HCT116 (cell line): ENCODE measurements around the gene CAMSAP3. TPM values are rescaled to one million over a fixed set of nuclear protein-coding genes. Genes with fewer than 3 reads are reported as not detected.

Source experiments
- ATAC-seq: fragments of 200-7000 bp; cut with Tn5 transposase; 2 replicates; pipeline ENCODE4 v1.9.1; 2020; ENCODE audit warnings: mild to moderate bottlenecking, moderate library complexity
- BruUV-seq: library from RNA; stranded (reverse); fragments of 400-500 nt; replicated peaks from 2 replicates; lab custom pipeline; 2021; lab: Mats Ljungman, UMichigan
- CTCF ChIA-PET: fragments of 300-600 bp; sonication (Branson Sonifier 250); formaldehyde crosslinking; loops from one replicate; lab custom pipeline; 2021; ENCODE audit warnings: antibody characterized with exemption; lab: Charles Lee
- POLR2A ChIA-PET: fragments of 300-600, 350-600 bp; sonication (Branson Sonifier 250); formaldehyde crosslinking; loops from one replicate; lab custom pipeline; 2021; ENCODE audit warnings: antibody characterized with exemption; lab: Charles Lee
- RAD21 ChIA-PET, 2 experiments: fragments of 300-600 bp; sonication (Branson Sonifier 250); formaldehyde crosslinking; loops; one replicate each; lab custom pipeline; 2023; ENCODE audit warnings: low total read pairs in 2 of 2; ENCODE audit not compliant: uncharacterized antibody in 2 of 2, unreplicated experiment in 2 of 2, low non-redundant PET in 1 of 2; lab: Charles Lee
- DNase-seq: peaks from one replicate; pipeline ENCODE4 v3.0.0-alpha.2; 2010; ENCODE audit warnings: low read depth, low spot score
- H2AFZ ChIP-seq: fragments of 200-600 bp; shearing (Covaris generic), sonication (generic); 2 replicates; pipeline ENCODE4 v1.6.1; 2017; ENCODE audit warnings: low read depth, mixed run types, mixed read lengths, antibody characterized with exemption, low read length; ENCODE audit not compliant: poor library complexity, severe bottlenecking
- H3K27ac ChIP-seq: 2 replicates; pipeline ENCODE4 v1.5.1; 2012; ENCODE audit warnings: low read depth, low read length
- H3K27me3 ChIP-seq: fragments of 200-600 bp; sonication (generic); 2 replicates; pipeline ENCODE4 v1.6.1; 2016; ENCODE audit warnings: mixed run types, low read length, mixed read lengths; ENCODE audit not compliant: insufficient read depth
- H3K36me3 ChIP-seq, 2 experiments: fragments of 200-500 bp in 1 of 2; fragments of 200-600 bp in 1 of 2; sonication (Bioruptor generic) in 1 of 2; sonication (generic) in 1 of 2; 2 replicates each; pipeline versions ENCODE4 v1.5.1 to v1.6.1; 2014 to 2016; ENCODE audit warnings: low read length in 2 of 2, inconsistent platforms in 1 of 2, mixed read lengths in 1 of 2, mixed run types in 1 of 2; ENCODE audit not compliant: insufficient read depth in 2 of 2, control insufficient read depth in 1 of 2
- H3K4me1 ChIP-seq, 2 experiments: fragments of 200-600 bp in 1 of 2; sonication (generic) in 1 of 2; 2 replicates each; pipeline versions ENCODE4 v1.5.1 to v1.6.1; 2012 to 2017; ENCODE audit warnings: low read length in 2 of 2, inconsistent platforms in 1 of 2, mild to moderate bottlenecking in 1 of 2, mixed read lengths in 1 of 2, mixed run types in 1 of 2, moderate library complexity in 1 of 2; ENCODE audit not compliant: insufficient read depth in 2 of 2, control insufficient read depth in 1 of 2
- H3K4me2 ChIP-seq: fragments of 200-600 bp; sonication (generic); 2 replicates; pipeline ENCODE4 v1.6.1; 2017; ENCODE audit warnings: mixed run types, low read length, mixed read lengths
- H3K4me3 ChIP-seq, 2 experiments: fragments of 200-600 bp in 1 of 2; sonication (generic) in 1 of 2; replicated peaks in 1 of 2; 2 replicates each; pipeline ENCODE4 v1.5.1; 2011 to 2016; ENCODE audit warnings: low read length in 2 of 2, control low read depth in 1 of 2, low read depth in 1 of 2, mild to moderate bottlenecking in 1 of 2, mixed read lengths in 1 of 2, mixed run types in 1 of 2
- H3K79me2 ChIP-seq: fragments of 200-600 bp; sonication (generic); 2 replicates; pipeline ENCODE4 v1.6.1; 2017; ENCODE audit warnings: mild to moderate bottlenecking, mixed run types, low read length, moderate library complexity, mixed read lengths; ENCODE audit not compliant: insufficient read depth
- H3K9ac ChIP-seq: fragments of 200-600 bp; sonication (generic); 2 replicates; pipeline ENCODE4 v1.6.1; 2016; ENCODE audit warnings: low read length, mixed read lengths
- H3K9me2 ChIP-seq: fragments of 200-600 bp; sonication (generic), shearing (Covaris generic); 2 replicates; pipeline ENCODE4 v1.6.1; 2017; ENCODE audit warnings: mixed run types, mild to moderate bottlenecking, moderate library complexity; ENCODE audit not compliant: insufficient read depth
- H3K9me3 ChIP-seq, 2 experiments: fragments of 200-500 bp in 1 of 2; fragments of 200-600 bp in 1 of 2; sonication (Bioruptor generic) in 1 of 2; sonication (generic) in 1 of 2; 2 replicates each; pipeline ENCODE4 v1.6.1; 2014 to 2017; ENCODE audit warnings: low read length in 2 of 2, mixed read lengths in 2 of 2, inconsistent platforms in 1 of 2, low read depth in 1 of 2, mild to moderate bottlenecking in 1 of 2, mixed run types in 1 of 2, moderate library complexity in 1 of 2; ENCODE audit not compliant: control insufficient read depth in 1 of 2, insufficient read depth in 1 of 2
- H4K20me1 ChIP-seq: fragments of 200-600 bp; sonication (generic), shearing (Covaris generic); 2 replicates; pipeline ENCODE4 v1.6.1; 2017; ENCODE audit warnings: mixed run types, mild to moderate bottlenecking, moderate library complexity; ENCODE audit not compliant: insufficient read depth
- ATF3 ChIP-seq: IDR thresholded peaks from 2 replicates; pipeline ENCODE4 v1.6.1; 2012
- CBX3 ChIP-seq: IDR thresholded peaks from 2 replicates; pipeline ENCODE4 v1.6.1; 2012; ENCODE audit warnings: low read depth
- CEBPB ChIP-seq: IDR thresholded peaks from 2 replicates; pipeline ENCODE4 v1.6.1; 2012; ENCODE audit warnings: low read depth
- CTCF ChIP-seq, 3 experiments: fragments of 200-600 bp in 1 of 3; sonication (generic) in 1 of 3; IDR thresholded peaks in 2 of 3; conservative IDR thresholded peaks in 1 of 3; 2 replicates each; pipeline ENCODE4 v1.5.1; 2012 to 2017; ENCODE audit warnings: low read depth in 2 of 3, low read length in 2 of 3, antibody characterized with exemption in 1 of 3, borderline replicate concordance in 1 of 3, control low read depth in 1 of 3, mild to moderate bottlenecking in 1 of 3, mixed read lengths in 1 of 3, mixed run types in 1 of 3, moderate library complexity in 1 of 3; ENCODE audit not compliant: insufficient read depth in 1 of 3
- EGR1 ChIP-seq: IDR thresholded peaks from 2 replicates; pipeline ENCODE4 v1.6.1; 2012; ENCODE audit warnings: low read depth
- EZH2 ChIP-seq: fragments of 200-600 bp; sonication (generic); IDR thresholded peaks from 2 replicates; pipeline ENCODE4 v1.6.1; 2017; ENCODE audit warnings: antibody characterized with exemption, mixed run types
- EZH2phosphoT487 ChIP-seq: fragments of 200-600 bp; IDR thresholded peaks from 2 replicates; pipeline ENCODE4 v1.6.1; 2018; ENCODE audit warnings: antibody characterized with exemption, borderline replicate concordance
- FOSL1 ChIP-seq: IDR thresholded peaks from 2 replicates; pipeline ENCODE4 v1.6.1; 2012; ENCODE audit warnings: low read depth
- JUND ChIP-seq: IDR thresholded peaks from 2 replicates; pipeline ENCODE4 v1.6.1; 2012
- POLR2A ChIP-seq: IDR thresholded peaks from 2 replicates; pipeline ENCODE4 v1.7.0; 2011; ENCODE audit warnings: borderline replicate concordance; ENCODE audit not compliant: insufficient read depth, insufficient read length; ENCODE audit errors: extremely low read depth
- POLR2AphosphoS5 ChIP-seq: IDR thresholded peaks from 2 replicates; pipeline ENCODE4 v1.6.1; 2011; ENCODE audit warnings: mild to moderate bottlenecking, low read depth, low read length, moderate library complexity
- RAD21 ChIP-seq: IDR thresholded peaks from 2 replicates; pipeline ENCODE4 v1.6.1; 2012; ENCODE audit warnings: low read depth, mild to moderate bottlenecking
- REST ChIP-seq: IDR thresholded peaks from 2 replicates; pipeline ENCODE4 v1.6.1; 2012; ENCODE audit warnings: low read depth
- SIN3A ChIP-seq: IDR thresholded peaks from 2 replicates; pipeline ENCODE4 v1.6.1; 2012; ENCODE audit warnings: low read depth
- SP1 ChIP-seq: IDR thresholded peaks from 2 replicates; pipeline ENCODE4 v1.6.1; 2012; ENCODE audit warnings: low read depth
- YY1 ChIP-seq: IDR thresholded peaks from 2 replicates; pipeline ENCODE4 v1.6.1; 2011; ENCODE audit warnings: low read length, low read depth, moderate library complexity, mild to moderate bottlenecking; ENCODE audit not compliant: insufficient replicate concordance; ENCODE audit errors: extremely low read depth
- ZBTB33 ChIP-seq: IDR thresholded peaks from 2 replicates; pipeline ENCODE4 v1.6.1; 2011; ENCODE audit warnings: mild to moderate bottlenecking, low read length, moderate library complexity; ENCODE audit not compliant: insufficient replicate concordance; ENCODE audit errors: extremely low read depth
- ZFX ChIP-seq: fragments of 450-650 bp; IDR thresholded peaks from 2 replicates; pipeline ENCODE4 v1.6.1; 2017
- ZNF274 ChIP-seq: fragments of 200-500 bp; sonication (Bioruptor generic); IDR thresholded peaks from 2 replicates; pipeline ENCODE4 v1.6.1; 2014; ENCODE audit warnings: mild to moderate bottlenecking, low read depth, low read length, inconsistent platforms
- intact Hi-C: fragments of 100-400 bp; cut with micrococcal nuclease; formaldehyde crosslinking; loops from 2 replicates; pipeline ENCODE4 v1.10.0; 2022
- total RNA-seq: library from RNA; stranded (reverse); gene quantifications from one replicate; pipeline ENCODE4 v1.2.1, GENCODE V29; 2021; ENCODE audit not compliant: unreplicated experiment

CAMSAP3 gene
- total RNA-seq, 1 experiment from 2014 or later, result 24.0 TPM

- no peaks in the 10 kb centered on the region for H4K20me1 ChIP-seq
- no peak overlapping the region for H2AFZ ChIP-seq
- ChIA-PET RAD21 (no interaction called here), POLR2A (no interaction called here), CTCF (no interaction called here)
- H3K27ac ChIP-seq, result no peak overlapping the region
- H3K4me1 ChIP-seq, result peaks cover 0 to 6% of the 10 kb centered on the region in 2 experiments; a peak in 3 of 4 replicates
- H3K27me3 ChIP-seq, result no peaks in the 10 kb centered on the region
- no TSS peak for BruUV-seq
- H3K9me3 ChIP-seq, result no peaks in the 10 kb centered on the region
- peaks cover 2 to 12% of the 10 kb centered on the region in 2 experiments; a peak in 3 of 4 replicates for H3K36me3 ChIP-seq
- intact Hi-C loops, result no loop called here
- no peak overlapping the region for H3K4me2 ChIP-seq
- no peaks in the 10 kb centered on the region for H3K9me2 ChIP-seq
- DNase-seq, result no peak
- no peak overlapping the region for H3K9ac ChIP-seq
- no peak for ATAC-seq
- TF ChIP-seq EGR1, result no peak
- TF ChIP-seq POLR2A, result no peak
- TF ChIP-seq ZBTB33, result no peak
- TF ChIP-seq CBX3, result no peak
- no peak for TF ChIP-seq JUND
- no peak for TF ChIP-seq EZH2
- TF ChIP-seq ZNF274, result no peak
- no peak for TF ChIP-seq SIN3A
- TF ChIP-seq YY1, result no peak
- TF ChIP-seq ZFX, result no peak
- TF ChIP-seq POLR2AphosphoS5, result no peak
- TF ChIP-seq FOSL1, result no peak
- TF ChIP-seq ATF3, result no peak
- TF ChIP-seq REST, result no peak
- no peak for TF ChIP-seq RAD21
- no peak for TF ChIP-seq CEBPB
- TF ChIP-seq EZH2phosphoT487, result no peak
- TF ChIP-seq SP1, result no peak
- no peak for TF ChIP-seq CTCF (IDR thresholded peaks at IDR 0.05 in 2 of 3, conservative IDR thresholded peaks at IDR 0.05 in 1 of 3; ENCODE audit: borderline replicate concordance in 1 of 3, insufficient read depth in 1 of 3, low read depth in 2 of 3, low read length in 2 of 3)
- no peak overlapping the region for H3K4me3 ChIP-seq
- no peaks in the 10 kb centered on the region for H3K79me2 ChIP-seq
These were observed 48.5 kb upstream of the CAMSAP3 start for GRCh38 chr19:7547159-7547558.
